ENCODE measurements around the gene EZH2. TPM values are rescaled to one million over a fixed set of nuclear protein-coding genes. Genes with fewer than 3 reads are reported as not detected.

Gene EZH2
- total RNA-seq = 11.0 and 15.9 TPM in 2 replicates

DNA sequence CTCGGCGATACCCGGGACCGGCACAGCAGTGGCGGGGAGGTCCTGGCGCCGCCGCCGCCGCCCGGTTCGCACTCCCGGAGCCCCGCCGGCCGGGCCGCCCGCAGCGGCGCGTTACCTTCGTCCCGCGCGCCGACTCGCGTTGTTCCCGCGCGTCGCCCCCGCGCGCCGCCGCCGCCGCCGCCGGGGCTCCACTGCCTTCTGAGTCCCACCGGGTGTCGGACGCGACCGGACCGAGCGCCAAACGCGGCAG is at the start of gene EZH2:
EZH2 (minus strand) TSS at position 243 of the 250 bp plus-strand sequence. CDS start 36,993 bp downstream, outside the sequence.

Other genes starting within 250 kb of the EZH2 start
- gene CUL1, start 185.4 kb downstream of the EZH2 start, total RNA-seq = 26.9 and 58.0 TPM in 2 replicates
- gene PDIA4, start 144.2 kb upstream of the EZH2 start, total RNA-seq = 232 and 246 TPM in 2 replicates
- gene ZNF786, start 206.4 kb upstream of the EZH2 start, total RNA-seq = 4.9 and 7.4 TPM in 2 replicates
- 1.3 and 2.1 TPM in 2 replicates for gene ZNF425, start 242.0 kb upstream of the EZH2 start, total RNA-seq

All from bladder microvascular endothelial cell (primary cell).